Measurements from ENCODE around the gene RPAP3.
"Not testable (repeated sequence)": the region's sequence is repeated elsewhere in the genome, so short reads cannot be mapped to it uniquely, and the experiment has no call there.

RPAP3 gene

DNA sequence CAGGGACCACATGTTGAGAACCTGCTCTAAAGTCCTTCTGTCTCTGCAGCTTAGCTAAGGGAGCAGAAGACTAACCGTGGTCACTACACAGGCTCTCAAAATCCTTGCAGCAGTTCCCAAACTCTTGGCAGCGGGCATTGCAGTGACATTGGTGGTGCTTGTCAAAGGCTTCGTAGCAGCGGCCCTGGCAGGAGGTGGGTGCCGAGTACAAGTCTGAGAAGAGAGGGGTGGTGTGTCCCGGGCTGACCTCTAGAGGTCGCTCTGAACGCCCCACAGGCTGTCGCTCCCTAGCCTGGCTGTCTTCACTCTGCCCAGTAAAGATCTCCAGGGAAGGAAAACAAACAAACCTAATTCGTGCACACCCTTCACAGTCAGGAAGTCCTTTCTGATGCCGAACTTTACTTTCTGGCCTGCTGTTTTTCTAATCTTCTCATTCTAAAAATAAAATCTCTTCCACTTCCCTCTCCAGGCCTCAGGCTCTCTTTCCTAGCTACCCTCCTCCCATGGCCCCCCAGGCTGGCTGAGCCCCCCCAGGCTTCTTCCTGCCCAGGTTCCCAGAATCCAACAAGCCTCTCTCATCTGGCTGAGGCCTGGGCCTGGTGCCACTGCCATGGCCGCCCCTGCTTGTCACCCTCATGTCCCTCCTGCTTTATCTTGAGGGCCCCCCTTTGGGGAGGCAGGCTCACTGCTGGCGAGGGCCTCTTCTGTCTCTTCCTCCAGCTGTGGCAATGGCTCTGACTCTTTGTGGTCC, 11.8 kb upstream of the RPAP3 start:
- DNase-seq: no peak

DNA sequence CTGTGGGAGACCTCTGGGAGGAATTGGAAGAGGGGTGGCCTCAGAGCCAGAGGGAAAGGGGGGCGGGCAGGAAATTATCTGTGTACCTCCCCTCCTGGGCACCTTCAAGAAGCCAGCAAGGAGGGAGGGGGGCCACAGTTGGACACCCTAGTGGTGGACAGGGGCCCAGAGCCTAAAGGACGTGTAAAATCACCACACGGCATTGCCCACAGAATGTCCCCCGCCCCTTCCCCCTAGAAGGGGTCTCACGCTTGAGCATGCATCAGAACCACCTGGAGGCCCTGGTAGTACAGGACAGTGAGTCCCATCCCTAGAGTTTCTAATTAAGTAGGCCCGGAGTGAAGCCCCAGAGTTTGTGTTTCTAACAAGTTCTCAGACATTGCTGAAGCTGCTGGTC, 11.2 kb upstream of the RPAP3 start:
- no peak for DNase-seq

DNA sequence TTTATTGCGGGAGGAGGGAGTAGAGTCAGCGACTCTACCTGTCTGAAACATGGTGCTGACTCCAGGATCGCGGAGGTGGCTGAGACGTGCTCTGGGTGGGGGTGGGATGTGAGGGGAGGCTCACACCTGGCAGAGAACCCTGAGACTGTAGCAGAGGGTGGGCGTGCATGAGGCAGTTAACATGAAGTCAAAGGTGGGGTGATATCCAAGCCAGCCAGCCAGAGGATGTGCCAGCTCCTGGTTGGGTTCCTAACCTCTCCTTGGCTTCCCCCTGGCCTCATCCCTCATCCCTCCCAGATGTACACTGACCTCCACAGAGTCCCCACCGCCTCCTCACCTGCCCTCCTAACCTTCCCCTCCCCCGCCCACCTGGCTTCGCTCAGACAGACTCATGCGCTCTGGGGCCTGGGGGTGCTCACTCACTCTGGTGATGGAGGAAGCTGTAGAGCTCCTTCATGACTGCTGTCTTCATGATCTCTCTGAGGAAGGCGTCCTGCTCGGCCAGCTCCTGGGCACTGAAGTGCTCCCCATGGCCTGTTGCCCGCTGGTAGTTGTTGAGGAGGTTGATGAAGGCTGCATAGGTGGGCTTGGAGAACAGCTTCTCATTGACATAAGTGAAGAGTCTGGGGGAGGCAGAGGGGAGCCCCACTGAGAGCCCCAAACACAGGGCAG, 10.2 kb upstream of the RPAP3 start:
- no peak for DNase-seq

DNA sequence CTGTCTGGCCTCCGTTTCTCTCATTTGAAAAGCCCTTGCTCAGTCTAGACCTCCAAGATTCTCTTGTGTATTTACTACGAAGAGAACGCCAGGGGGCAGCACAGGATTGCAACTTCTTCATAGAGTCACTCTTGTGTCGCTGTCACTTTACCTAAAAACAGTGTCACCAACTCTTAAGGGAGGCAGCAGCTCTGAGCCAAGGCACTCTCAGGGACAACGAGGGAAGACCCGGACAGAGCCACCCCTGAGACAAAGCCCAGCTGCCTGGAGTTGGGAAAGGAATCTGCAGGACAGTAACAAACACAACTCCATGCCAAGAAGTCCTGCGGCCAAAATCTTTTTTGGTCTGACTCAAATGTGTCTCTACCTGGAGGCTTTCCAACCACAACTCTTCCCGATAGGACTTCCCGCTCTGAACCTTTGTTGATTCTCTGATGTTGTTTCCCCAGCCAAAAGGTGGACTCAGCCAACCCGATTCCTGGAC, 9.6 kb upstream of the RPAP3 start:
- no peak for DNase-seq

DNA sequence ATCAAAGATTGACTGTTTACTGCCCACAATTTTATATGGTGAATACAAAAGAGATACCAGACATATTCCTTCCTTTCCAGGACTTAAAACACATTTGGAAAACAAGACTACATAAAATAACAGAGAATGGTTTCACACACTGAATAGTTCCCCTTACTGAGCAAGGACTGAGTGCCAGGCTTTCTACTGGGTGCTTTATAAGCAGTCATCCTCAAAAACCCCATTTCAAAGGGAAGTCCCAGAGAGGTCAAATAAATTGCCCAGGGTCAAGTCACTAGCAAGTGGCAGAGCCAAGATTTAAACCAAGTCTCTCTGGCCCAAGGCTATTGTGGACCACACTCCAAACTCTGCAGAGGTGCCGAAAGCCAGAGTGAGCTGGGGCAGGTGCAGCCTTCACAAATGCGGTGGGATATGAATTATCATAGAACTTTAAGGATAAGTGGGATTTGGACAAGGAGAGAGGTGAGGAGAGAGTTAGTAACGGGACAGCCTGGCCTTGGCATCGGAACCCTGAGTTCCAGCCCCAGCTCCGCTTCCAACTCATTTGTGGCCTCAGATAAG, 9.1 kb upstream of the RPAP3 start:
- no peak for DNase-seq

DNA sequence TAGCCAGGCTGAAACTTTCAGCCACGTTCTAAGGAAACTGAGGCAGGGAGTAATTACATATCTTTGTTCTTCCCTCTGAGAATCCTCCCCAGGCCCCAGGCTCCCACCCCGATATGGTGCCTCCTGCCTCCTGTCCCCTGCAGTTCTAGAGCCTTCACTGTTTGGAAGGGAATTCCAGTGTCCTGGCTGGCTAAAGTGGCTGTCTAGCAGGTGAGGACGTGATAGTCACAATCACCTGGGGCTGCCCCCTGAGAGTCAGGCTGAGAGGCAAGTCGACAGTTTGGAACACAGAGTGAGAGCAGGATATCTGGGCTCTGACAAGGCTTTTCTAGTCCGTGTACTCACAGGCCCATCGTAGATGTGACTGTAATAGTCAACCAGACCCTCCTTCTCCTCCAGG, 6.3 kb upstream of the RPAP3 start:
- no peak for DNase-seq

DNA sequence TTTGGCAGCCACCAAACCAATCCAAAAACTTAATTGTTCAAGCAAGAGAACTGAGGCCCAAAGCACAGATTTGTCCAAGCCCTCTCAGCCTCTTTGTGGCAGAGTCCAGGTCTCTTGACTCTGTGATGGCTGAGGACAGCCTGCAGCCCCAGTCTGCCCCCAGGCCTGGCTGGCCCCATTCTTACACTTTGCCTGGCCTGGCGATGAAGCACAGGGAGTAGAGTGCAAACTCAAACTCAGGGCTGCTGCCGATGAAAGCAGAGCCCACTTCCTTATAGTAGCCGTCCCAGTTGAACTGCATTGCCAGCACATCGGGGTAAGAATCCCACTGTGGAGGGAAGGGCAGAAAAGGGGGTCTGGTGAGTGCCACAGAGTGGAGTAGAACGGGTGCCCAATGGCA, 5.6 kb upstream of the RPAP3 start:
- DNase-seq: no peak

DNA sequence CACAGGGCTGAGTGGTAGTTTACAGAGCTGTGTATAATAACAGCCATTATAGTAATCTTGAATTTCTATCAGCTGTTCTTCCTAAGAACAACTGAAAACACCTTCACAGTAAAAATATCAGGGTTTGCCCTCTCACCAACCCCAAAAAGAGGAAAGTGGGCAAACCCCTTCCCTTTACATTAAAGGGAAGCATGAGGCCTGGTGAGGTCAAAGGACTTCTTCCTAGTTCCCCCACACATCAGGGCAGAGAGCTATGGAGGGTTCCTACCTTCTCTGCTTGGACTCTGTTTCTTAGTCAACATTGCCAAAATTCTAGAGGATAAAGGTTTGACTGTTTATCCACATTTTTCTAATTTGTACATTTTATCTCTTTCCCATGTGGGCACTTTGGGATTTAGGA, 4.4 kb upstream of the RPAP3 start:
- DNase-seq: no peak

DNA sequence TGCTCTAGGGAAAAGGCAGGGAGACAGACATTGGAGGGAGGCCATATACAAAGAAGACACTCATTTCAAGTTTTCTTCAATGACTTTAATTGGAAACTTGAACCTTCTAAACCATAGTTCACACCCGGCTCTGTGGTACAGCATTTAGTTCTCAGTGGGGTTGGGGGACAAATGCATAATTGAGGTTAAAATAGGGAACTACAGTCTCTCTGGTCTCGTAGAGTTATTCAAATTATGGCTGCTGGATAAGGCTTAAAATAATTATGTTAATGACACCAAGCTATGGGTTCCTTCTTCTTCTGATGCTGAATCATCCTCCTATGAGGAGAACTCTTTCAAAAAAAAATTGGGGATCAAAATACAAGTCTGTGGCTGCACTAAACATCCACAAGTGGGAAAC, 3.8 kb upstream of the RPAP3 start:
- no peak for DNase-seq

DNA sequence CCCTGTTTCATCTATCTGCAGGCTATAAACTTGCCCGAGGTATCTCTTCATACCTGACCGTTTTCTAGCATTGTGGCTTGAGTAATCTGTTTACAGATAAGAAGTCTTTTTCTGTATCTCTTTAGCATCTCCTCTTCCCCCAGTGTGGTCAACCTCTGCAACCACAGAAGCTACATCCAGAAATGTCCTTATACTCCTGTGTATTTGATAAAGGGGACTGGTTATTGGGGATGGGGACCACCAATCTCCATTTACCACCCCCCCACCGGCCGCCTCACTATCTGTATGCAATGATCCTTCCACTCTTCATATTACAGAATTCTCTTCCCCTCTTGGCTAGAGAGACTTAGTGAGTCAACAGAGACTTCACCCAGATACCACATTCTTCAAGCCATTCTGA, 3.4 kb upstream of the RPAP3 start:
- no peak for DNase-seq

DNA sequence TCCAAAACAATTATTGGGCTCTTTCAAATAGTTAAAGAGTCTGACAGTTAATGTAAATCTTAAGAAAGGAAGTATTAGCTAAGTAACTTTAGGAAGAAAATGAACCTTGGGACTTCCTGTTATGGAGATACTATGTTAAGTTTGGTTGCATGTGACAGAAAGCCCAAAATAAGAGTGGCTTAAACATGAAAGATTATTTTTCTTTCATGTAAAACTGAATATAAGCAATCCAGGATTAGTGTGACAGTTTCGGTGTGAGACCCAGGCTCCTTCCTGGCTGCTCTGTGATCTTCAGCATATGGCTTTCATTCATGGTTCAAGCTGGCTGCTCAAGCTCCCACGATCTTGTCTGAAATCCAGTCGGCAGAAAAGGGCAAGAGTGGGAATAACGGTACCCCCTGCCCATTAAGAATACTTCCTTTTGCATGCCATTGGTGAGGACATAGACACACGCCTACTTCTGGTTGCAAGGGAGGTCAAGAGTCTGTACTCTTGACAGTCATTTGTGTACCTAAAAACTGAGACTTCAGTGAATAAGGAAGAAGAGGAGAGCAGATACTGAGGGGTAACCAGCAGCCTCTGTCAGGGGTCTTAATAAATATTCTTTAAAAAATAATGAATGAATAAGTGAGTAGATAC, 2.2 kb upstream of the RPAP3 start:
- no peak for DNase-seq

DNA sequence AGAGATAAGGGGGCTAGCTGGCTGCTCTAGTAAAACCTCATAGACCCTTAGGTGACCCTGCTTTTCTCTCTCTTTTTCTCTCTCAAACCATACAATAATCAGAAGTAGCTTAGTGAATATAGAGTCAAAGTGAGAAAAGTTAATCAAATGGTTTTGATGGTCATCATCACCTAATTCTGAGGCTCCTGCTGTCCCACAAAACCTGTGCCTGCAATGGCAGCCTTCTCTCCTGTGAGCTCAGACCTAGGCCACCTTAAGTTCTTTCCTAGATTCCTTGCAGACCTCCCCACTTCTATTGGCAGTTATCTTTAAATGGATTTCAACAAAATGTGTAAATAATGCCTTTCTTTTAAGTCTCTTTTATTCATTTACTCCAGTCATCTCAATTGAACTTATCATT, 1.5 kb upstream of the RPAP3 start:
- DNase-seq: no peak

DNA sequence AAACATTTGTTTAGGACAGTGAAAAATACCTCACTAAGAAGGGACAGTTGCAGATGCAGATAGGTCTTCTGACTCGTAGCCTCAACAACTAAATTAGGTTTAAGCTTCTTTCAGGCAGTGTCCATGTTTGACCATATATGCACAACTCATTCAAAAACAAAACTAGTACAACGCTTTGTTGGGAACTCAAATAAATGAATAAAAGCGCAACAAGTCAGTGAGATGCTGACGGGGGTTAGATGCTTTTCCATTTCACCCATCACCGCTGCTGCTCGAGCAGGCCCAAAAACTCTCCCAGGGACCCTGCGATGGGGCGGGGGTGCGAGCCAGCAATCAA, 633 bp downstream of the RPAP3 start:
- no peak for DNase-seq

DNA sequence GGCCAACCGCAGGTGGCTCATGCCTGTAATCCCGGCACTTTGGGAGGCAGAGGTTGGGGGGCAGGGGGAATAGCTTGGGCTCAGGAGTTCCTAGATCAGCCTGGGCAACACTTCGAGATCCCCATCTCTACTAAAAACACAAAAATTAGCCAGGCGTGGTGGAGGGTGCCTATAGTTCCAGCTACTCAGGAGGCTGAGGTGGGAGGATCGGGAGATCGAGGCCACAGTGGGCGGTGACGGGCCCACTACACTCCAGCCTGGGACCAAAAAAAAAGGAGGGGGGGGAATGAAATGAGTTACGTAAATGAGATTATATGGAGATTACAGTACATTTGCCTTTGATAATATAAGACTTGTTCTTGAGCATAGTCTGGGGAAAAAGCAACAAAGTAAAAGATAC, 1.1 kb downstream of the RPAP3 start:
- no peak for DNase-seq

DNA sequence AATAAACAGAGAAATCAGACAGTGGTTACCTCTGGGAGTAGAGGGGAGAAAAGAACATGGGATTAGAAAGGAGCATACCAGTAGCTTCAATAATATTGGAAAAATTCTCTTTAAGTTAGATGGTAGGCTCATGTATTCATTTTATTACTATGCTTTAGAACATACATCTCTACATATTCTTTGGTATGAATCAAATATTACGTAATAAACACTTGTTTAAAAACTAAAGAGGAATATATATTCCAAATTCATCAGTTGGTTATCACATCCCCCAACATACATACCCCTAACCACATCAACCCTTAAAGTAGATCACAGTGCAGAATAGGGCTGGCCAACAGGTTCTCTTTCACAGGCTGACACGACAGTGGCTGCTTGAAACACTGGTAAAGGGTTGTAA, 5.6 kb downstream of the RPAP3 start:
- DNase-seq: no peak

DNA sequence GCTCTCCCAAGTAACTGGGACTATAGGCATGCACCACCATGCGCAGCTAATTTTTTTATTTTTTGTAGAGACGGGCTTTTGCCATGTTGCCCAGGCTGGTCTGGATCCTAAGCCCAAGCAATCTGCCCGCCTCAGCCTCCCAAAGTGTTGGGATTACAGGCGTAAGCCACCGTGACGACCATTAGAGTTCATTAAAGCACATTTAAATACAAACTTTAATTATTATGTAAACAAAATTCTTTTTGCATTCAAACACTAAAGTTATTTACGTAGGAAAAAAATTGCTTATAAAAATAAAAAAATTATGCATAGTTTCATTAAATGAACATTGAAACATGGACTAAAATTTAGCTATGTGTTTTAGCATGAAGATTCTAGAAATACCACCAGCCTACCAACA, 7.2 kb downstream of the RPAP3 start:
- no peak for DNase-seq

DNA sequence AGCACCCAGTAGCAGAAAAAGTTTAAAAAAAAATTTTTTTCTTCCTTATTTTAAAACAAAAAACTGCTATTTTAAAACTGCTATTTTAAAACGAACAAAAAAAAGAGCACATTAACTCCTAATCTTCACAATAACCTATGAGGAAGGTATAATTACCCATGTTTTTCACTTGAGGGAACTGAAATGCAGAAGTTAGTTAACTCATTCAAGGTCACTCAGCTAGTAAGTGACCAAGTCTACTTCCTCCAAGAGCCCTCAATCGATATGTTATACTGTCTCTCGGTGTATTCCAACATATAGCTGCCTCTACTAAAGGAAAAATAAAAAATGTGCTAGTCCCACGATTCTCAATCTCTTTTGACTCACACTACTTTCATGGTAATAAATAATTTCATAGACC, 7.8 kb downstream of the RPAP3 start:
- DNase-seq: no peak

DNA sequence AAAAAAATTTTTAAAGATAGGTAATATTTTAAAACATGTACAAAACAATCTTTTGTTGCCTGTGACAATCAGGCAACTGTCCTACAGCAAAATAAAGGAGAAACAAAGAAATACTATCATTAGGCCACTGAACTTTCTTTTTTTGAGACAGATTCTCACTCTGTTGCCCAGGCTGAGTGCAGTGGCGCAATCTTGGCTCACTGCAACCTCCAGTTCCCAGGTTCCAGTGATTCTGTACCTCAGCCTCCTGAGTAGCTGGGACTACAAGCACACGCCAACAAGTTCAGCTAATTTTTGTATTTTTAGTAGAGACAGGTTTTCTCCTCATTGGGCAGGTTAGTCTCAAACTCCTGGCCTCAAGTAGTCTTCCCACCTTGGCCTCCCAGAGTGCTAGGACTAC, 16.6 kb downstream of the RPAP3 start:
- no peak for DNase-seq

DNA sequence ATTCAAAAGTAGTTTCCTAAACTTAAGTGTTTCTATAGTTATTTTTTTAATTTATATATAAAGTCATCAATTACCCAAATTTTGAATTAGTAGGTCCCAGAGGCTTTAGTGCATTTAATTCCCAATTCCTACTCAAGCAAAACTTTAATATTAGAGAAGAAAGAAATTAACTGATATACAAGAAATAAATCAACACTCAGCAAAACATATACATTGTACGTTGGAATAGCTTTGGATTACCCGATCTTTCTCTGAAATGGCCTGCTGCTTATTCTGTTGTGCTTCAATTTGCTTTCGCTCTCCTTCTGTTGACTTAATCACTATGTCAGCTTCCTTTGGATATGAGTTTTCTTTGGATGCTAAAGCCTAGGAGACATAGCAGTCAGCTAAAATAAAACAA, 18.2 kb downstream of the RPAP3 start:
- DNase-seq: no peak

DNA sequence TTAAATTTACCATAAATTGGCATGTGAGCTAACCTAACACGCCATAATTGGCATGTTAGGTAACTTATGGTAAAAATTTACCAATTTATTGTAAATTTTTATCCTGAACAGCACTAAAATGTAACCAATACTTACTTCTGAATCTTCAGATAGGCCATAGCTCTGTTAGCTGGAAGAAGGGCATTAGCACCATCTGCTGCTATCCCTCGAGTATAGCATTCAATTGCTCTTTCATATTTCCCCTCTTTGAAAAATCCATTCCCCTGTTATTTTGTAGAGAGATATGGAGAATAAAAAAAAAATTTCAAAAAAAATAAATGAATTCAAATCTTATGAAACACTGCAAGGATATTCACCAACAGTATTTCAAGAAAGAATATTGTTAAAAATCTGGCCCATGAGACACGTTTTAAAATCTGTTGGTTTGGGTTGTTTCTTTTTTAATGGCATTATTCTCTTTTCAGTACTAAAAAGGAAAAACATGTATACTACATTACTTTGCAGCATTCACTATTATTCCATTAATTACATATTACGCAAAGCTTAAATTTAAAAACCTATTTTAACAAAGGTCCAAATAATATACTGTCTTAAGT, 19.1 kb downstream of the RPAP3 start:
- no peak for DNase-seq

DNA sequence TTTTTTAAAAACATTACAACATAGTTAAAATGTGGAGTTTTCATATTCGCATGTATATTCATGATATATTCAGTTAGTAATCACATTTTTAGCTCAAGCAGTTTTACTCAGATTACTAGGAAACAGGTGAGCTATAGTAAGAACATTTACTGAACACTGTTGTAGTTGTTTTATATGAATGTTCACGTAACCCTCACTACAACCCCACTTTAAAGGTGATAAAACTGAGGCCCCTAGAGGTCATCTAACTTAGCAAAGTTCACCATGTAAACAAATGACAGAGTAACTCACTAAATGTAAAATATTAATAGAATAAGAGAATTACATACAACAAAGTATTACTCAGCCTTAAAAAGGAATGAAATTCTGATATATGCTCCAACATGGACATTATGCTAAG, 26.0 kb downstream of the RPAP3 start:
- no peak for DNase-seq

DNA sequence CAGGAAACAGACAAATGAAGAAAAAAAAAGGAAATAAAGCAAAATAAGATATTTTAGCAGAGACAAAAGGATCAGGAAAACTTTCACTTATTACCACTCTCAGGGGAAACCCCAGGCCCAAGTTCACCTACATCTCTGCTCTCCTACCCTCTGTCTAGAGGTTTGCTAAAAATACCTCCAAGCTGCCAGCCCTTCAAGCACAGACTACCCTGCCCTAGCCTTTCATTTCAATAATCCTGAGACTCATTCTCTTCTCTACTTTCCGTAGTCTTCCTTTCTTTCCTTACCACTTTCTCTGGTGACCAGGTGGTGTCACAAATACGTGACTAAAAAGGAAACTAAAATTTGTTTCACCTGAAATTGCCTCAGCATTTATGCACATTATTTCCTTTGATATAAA, 33.8 kb downstream of the RPAP3 start:
- DNase-seq: no peak

DNA sequence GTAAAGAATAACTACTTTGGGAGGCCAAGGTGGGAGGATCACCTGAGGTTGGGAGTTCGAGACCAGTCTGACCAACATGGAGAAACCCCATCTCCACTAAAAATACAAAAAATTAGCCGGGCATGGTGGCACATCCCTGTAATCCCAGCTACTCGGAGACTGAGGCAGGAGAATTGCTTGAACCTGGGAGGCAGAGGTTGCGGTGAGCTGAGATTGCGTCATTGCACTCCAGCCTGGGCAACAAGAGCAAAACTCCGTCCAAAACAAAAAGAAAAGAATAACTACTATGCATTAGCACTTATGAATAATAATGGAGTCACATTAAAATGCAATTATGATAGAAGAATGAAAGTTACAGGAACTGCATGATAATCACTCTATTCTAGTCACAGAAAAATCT, 37.9 kb downstream of the RPAP3 start:
- not testable (repeated sequence) for DNase-seq
